A549 (cell line): ENCODE results near the gene IZUMO4.

Source experiments
- HOXB13 ChIP-seq: fragments of 250-450 bp; sonication (Bioruptor Pico); IDR thresholded peaks from 2 replicates; pipeline ENCODE4 v1.5.0; 2020; ENCODE audit warnings: low read depth, mild to moderate bottlenecking, moderate library complexity
- POLR2A ChIP-seq: IDR thresholded peaks from 2 replicates; pipeline ENCODE4 v1.6.1; 2012; ENCODE audit warnings: mild to moderate bottlenecking, low read length
- REST ChIP-seq: fragments of 200-600 bp; sonication (generic); IDR thresholded peaks from 2 replicates; pipeline ENCODE4 v1.6.1; 2016; ENCODE audit warnings: antibody characterized with exemption, mild to moderate bottlenecking, moderate library complexity
- SREBF2 ChIP-seq: fragments of 450-650 bp; IDR thresholded peaks from 2 replicates; pipeline ENCODE4 v1.6.1; 2014; ENCODE audit warnings: mild to moderate bottlenecking, moderate library complexity
- TF ChIP-seq, protein P1 (sequence below): fragments of 150-350 bp; IDR thresholded peaks from 2 replicates; pipeline ENCODE4 v1.6.1; 2014; ENCODE audit warnings: low read depth, mild to moderate bottlenecking, low read length

- TF ChIP-seq REST (no peak), HOXB13 (CRISPR knock-in tag) (no peak), POLR2A (no peak), SREBF2 (no peak)
- TF ChIP-seq, protein P1, sequence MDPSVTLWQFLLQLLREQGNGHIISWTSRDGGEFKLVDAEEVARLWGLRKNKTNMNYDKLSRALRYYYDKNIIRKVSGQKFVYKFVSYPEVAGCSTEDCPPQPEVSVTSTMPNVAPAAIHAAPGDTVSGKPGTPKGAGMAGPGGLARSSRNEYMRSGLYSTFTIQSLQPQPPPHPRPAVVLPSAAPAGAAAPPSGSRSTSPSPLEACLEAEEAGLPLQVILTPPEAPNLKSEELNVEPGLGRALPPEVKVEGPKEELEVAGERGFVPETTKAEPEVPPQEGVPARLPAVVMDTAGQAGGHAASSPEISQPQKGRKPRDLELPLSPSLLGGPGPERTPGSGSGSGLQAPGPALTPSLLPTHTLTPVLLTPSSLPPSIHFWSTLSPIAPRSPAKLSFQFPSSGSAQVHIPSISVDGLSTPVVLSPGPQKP, result no peak
These were observed 12.5 kb downstream of the IZUMO4 start for GRCh38 chr19:2109046-2109864.
